ENCODE data around the gene ATP1A3.

Gene ATP1A3

GRCh38 chr19:42033413-42033812 lies 39.4 kb upstream of the ATP1A3 start:
- DNase-seq (ENCODE audit: extremely low read depth, low read depth), result no peak
- no peak for TF ChIP-seq CTCF (IDR thresholded peaks at IDR 0.05; ENCODE audit: low read depth, low read length)

GRCh38 chr19:42032431-42032830 lies 38.4 kb upstream of the ATP1A3 start:
- no peak for DNase-seq (ENCODE audit: extremely low read depth, low read depth)
- no peak for TF ChIP-seq CTCF (IDR thresholded peaks at IDR 0.05; ENCODE audit: low read depth, low read length)

- TF ChIP-seq CTCF (IDR thresholded peaks at IDR 0.05; ENCODE audit: low read depth, low read length), result no peak
Observed at GRCh38 chr19:42030645-42031440, 36.8 kb upstream of the ATP1A3 start.

GRCh38 chr19:42028304-42029216 lies 34.5 kb upstream of the ATP1A3 start:
- no peak for DNase-seq (ENCODE audit: extremely low read depth, low read depth)
- peak; percentile 36 for TF ChIP-seq CTCF (IDR thresholded peaks at IDR 0.05; ENCODE audit: low read depth, low read length)

More at GRCh38 chr19:42030645-42031440, 36.8 kb upstream of the ATP1A3 start:
- DNase-seq (ENCODE audit: extremely low read depth, low read depth), result no peak

- peak; percentile 14 for DNase-seq (ENCODE audit: extremely low read depth, low read depth)
- no peak for TF ChIP-seq CTCF (IDR thresholded peaks at IDR 0.05; ENCODE audit: low read depth, low read length)
Observed at GRCh38 chr19:42024622-42025111, 30.6 kb upstream of the ATP1A3 start.

- TF ChIP-seq CTCF (IDR thresholded peaks at IDR 0.05; ENCODE audit: low read depth, low read length), result no peak
- DNase-seq (ENCODE audit: extremely low read depth, low read depth), result no peak
Observed at GRCh38 chr19:42023943-42024260, 29.9 kb upstream of the ATP1A3 start.

Data from AG09319 (cell line).